HEK293 (cell line): Measurements from ENCODE around the gene GRK2.

Source experiments
- ATF2 ChIP-seq: fragments of 450-650 bp; formaldehyde crosslinking; IDR thresholded peaks from 2 replicates; pipeline ENCODE4 v1.5.1; 2016; ENCODE audit warnings: missing biosample characterization, missing genetic modification characterization, low read depth
- CTCF ChIP-seq: fragments of 450-650 bp; formaldehyde crosslinking; IDR thresholded peaks from 2 replicates; pipeline ENCODE4 v1.5.1; 2016; ENCODE audit warnings: missing biosample characterization, missing genetic modification characterization
- GFI1B ChIP-seq: fragments of 450-650 bp; formaldehyde crosslinking; IDR thresholded peaks from 2 replicates; pipeline ENCODE4 v1.5.1; 2016; ENCODE audit warnings: missing biosample characterization, missing genetic modification characterization
- SETDB1 ChIP-seq: IDR thresholded peaks from one replicate; pipeline ENCODE4 v1.6.1; 2017; ENCODE audit warnings: mild to moderate bottlenecking, low read length, moderate library complexity, mixed read lengths; ENCODE audit not compliant: insufficient read length
- SP2 ChIP-seq: fragments of 450-650 bp; formaldehyde crosslinking; IDR thresholded peaks from 2 replicates; pipeline ENCODE4 v1.5.1; 2016; ENCODE audit warnings: missing biosample characterization, missing genetic modification characterization
- ZFHX2 ChIP-seq: fragments of 450-650 bp; formaldehyde crosslinking; conservative IDR thresholded peaks from 2 replicates; pipeline ENCODE4 v1.5.1; 2016; ENCODE audit warnings: missing biosample characterization, missing genetic modification characterization

GRCh38 chr11:67300756-67301312, 34.6 kb downstream of the GRK2 start:
- TF ChIP-seq CTCF (tag by site-specific recombination) (no peak), SETDB1 (no peak), GFI1B (tag by site-specific recombination) (no peak), ATF2 (no peak), ZFHX2 (tag by site-specific recombination) (no peak), SP2 (no peak)
